ACC112 (cell line): ENCODE data around the gene COPS6.

ENCODE experiments used
- H2AFZ ChIP-seq: fragments of 200-600 bp; sonication (generic); one replicate; pipeline ENCODE4 v1.6.0; 2017; ENCODE audit warnings: antibody characterized with exemption, low read length; ENCODE audit not compliant: unreplicated experiment
- H3K27ac ChIP-seq: fragments of 200-600 bp; sonication (generic); 2 replicates; pipeline ENCODE4 v1.5.1; 2014; ENCODE audit warnings: low read depth, mild to moderate bottlenecking, antibody characterized with exemption, low read length, moderate library complexity
- H3K27me3 ChIP-seq: fragments of 200-600 bp; sonication (generic); 2 replicates; pipeline ENCODE4 v1.6.1; 2014; ENCODE audit warnings: mild to moderate bottlenecking, antibody characterized with exemption, low read length, moderate library complexity, mixed read lengths; ENCODE audit not compliant: insufficient read depth
- H3K36me3 ChIP-seq: fragments of 200-600 bp; sonication (generic); 2 replicates; pipeline ENCODE4 v1.6.1; 2016; ENCODE audit warnings: mild to moderate bottlenecking, antibody characterized with exemption, low read length, moderate library complexity, mixed read lengths; ENCODE audit not compliant: insufficient read depth
- H3K4me1 ChIP-seq: fragments of 200-600 bp; sonication (generic); one replicate; pipeline ENCODE4 v1.6.1; 2016; ENCODE audit warnings: low read length, mixed read lengths; ENCODE audit not compliant: insufficient read depth, unreplicated experiment, control insufficient read depth
- H3K4me3 ChIP-seq: fragments of 200-600 bp; sonication (generic); 2 replicates; pipeline ENCODE4 v1.5.1; 2014; ENCODE audit warnings: mild to moderate bottlenecking, low read depth, low read length
- H3K79me2 ChIP-seq: fragments of 200-600 bp; sonication (generic); one replicate; pipeline ENCODE4 v1.6.0; 2016; ENCODE audit warnings: low read length; ENCODE audit not compliant: control insufficient read depth, unreplicated experiment, insufficient read depth

COPS6 gene

GRCh38 chr7:100105534-100105933 is 16.8 kb downstream of the COPS6 start:
- Histone ChIP-seq H3K36me3 (no peaks in the 10 kb centered on the region), H2AFZ (no peak overlapping the region), H3K27me3 (no peaks in the 10 kb centered on the region), H3K4me3 (no peak overlapping the region), H3K27ac (no peak overlapping the region), H3K4me1 (no peaks in the 10 kb centered on the region), H3K79me2 (peaks cover 4% of the 10 kb centered on the region)

DNA sequence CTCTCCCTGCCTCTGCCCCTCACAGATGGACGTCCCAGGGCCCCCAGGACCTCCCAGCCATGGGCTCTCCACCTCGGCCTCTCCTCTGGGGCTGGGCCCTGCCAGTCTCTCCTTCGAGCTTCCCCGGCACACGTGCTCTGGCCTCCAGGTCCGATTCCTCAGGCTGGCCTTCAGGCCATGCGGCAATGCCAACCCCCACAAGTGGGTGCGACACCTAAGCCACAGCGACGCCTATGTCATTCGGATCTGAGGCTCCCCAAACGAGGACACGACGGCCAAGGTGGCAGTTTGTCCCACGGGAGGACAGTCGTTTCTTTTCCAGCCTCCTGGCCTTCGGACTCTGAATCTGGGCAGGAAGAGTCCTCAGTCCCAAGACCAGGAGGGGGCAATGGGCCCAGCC is 17.9 kb downstream of the COPS6 start:
- H3K79me2 ChIP-seq: no peaks in the 10 kb centered on the region
- no peaks in the 10 kb centered on the region for H3K27me3 ChIP-seq
- no peaks in the 10 kb centered on the region for H3K4me1 ChIP-seq
- no peak overlapping the region for H3K27ac ChIP-seq
- no peak overlapping the region for H2AFZ ChIP-seq
- peaks cover 3% of the 10 kb centered on the region; the same call in 1 of the 2 replicates for H3K36me3 ChIP-seq
- no peak overlapping the region for H3K4me3 ChIP-seq

DNA sequence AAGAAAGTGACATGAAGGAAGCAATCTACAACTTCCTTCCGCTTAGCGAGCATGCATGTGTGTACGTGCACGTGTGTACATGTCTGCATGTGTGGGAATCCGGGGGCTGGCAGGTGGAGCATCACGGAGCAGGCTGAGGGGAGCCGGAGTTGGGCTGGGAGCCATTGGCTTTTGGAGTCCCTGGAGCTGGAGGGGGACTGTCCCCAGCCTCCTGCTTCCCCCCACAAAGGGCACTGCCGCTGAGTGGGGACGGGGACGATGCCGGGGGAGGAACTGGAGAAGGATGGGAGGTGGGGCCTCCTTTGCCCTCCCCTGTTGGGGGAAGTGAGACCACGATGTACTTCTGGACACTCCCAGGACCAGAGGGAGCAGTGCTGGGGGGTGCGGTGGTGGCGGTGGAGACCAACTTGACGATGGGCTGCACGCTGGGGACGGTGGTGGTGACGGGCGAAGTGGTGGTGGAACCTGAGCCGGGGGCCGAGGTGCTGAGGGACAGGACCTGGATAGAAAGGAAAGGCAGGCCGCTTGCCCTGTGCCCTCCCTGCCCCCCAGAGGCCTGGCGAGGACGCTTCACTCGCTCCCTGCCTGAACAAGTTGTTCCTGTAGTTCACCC is 18.5 kb downstream of the COPS6 start:
- Histone ChIP-seq H3K4me3 (no peak overlapping the region), H3K79me2 (no peaks in the 10 kb centered on the region), H3K4me1 (no peaks in the 10 kb centered on the region), H3K27me3 (no peaks in the 10 kb centered on the region), H3K27ac (no peak overlapping the region), H2AFZ (no peak overlapping the region), H3K36me3 (peaks cover 3% of the 10 kb centered on the region; the same call in 1 of the 2 replicates)

DNA sequence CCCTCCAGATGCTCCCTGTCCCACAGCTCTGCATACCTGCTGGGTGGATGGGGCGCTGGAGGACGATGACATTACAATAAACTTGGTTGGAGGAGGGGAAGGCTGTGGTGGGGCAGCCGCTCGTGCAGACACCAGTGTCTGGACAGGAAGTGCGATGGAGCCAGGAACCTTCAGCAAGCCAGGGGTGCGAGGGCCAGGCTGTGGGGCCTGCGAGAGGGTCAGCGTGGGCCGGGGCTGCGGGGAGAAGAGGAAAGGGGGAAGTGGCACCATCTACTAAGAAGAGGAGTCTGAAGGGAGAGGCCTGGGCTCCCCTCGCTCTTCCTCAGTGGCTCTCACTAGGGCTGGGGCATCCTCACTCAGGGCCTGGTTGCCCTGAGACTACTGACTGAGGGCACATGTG is 19.1 kb downstream of the COPS6 start:
- Histone ChIP-seq H3K27me3 (no peaks in the 10 kb centered on the region), H3K79me2 (no peaks in the 10 kb centered on the region), H3K4me3 (no peak overlapping the region), H3K4me1 (no peaks in the 10 kb centered on the region), H2AFZ (no peak overlapping the region), H3K36me3 (peaks cover 3% of the 10 kb centered on the region; the same call in 1 of the 2 replicates), H3K27ac (no peak overlapping the region)

GRCh38 chr7:100109521-100110163 is 20.9 kb downstream of the COPS6 start:
- Histone ChIP-seq H3K27ac (no peak overlapping the region), H3K4me3 (no peak overlapping the region), H3K36me3 (peaks cover 3% of the 10 kb centered on the region; the same call in 1 of the 2 replicates), H3K27me3 (no peaks in the 10 kb centered on the region), H2AFZ (no peak overlapping the region), H3K79me2 (no peaks in the 10 kb centered on the region), H3K4me1 (no peaks in the 10 kb centered on the region)

DNA sequence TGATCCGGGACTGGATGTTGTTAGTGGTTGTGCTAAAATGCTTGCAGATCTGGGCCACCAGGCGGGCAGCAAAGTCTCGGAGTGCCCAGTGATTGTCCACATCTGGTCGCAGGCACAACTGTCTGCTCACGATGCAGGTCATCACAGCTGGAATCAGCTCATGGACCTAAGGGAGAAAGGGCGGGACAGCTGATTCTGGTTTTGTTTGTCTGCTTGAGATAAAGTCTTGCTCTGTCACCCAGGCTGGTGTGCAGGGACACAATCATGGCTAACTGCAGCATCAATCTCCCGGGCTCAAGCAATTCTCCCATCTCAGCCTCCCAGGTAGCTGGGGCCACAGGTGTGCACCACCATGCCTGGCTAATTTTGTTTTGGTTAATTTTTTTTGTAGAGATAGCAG is 22.4 kb downstream of the COPS6 start:
- Histone ChIP-seq H3K27ac (no peak overlapping the region), H3K4me1 (no peaks in the 10 kb centered on the region), H3K36me3 (peaks cover 3% of the 10 kb centered on the region; the same call in 1 of the 2 replicates), H3K27me3 (no peaks in the 10 kb centered on the region), H3K79me2 (no peaks in the 10 kb centered on the region), H2AFZ (no peak overlapping the region), H3K4me3 (no peak overlapping the region)

DNA sequence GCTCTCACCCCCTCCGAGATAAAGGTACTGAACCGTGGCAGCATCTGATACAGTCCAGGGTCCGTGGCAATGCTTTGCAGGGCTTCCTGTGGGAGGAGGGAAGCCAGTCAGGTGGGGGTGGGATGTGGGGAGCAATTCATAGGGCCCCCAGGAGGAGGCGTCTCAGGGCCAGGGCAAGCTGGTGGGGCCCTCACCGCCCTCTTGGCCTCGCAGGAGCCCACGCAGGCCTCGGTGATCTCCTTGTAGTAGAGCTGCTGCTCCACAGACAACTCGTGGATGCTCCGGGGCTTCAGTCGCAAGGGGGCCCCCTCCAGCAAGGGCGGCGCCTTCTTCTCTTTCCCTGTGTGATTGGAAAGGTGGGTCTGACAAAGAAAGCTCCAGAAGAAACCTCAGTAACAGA is 23.1 kb downstream of the COPS6 start:
- peaks cover 3% of the 10 kb centered on the region; the same call in 1 of the 2 replicates for H3K36me3 ChIP-seq
- no peaks in the 10 kb centered on the region for H3K27me3 ChIP-seq
- H3K27ac ChIP-seq: no peak overlapping the region
- no peaks in the 10 kb centered on the region for H3K79me2 ChIP-seq
- H3K4me1 ChIP-seq: no peaks in the 10 kb centered on the region
- H2AFZ ChIP-seq: no peak overlapping the region
- H3K4me3 ChIP-seq: no peak overlapping the region

DNA sequence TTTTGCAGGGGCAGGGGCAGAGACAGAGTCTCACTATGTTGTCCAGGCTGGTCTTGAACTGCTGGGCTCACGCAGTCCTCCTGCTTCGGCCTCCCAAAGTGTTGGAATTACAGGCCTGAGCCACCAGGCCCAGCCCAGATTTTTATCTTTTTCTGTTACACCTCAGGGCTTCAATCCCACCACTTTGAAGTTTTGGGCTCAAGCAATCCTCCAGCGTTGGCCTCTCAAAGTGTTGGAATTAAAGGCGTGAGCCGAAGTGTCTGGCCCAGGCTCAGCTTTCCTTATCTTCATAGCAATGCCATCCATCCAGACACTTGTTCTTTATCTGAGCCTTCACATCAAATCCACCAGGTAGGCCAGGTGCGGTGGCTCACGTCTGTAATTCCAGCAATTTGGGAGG is 26.3 kb downstream of the COPS6 start:
- Histone ChIP-seq H2AFZ (no peak overlapping the region), H3K4me1 (no peaks in the 10 kb centered on the region), H3K36me3 (peaks cover 3% of the 10 kb centered on the region; the same call in 1 of the 2 replicates), H3K27ac (no peak overlapping the region), H3K4me3 (no peak overlapping the region), H3K27me3 (no peaks in the 10 kb centered on the region), H3K79me2 (peaks cover 8% of the 10 kb centered on the region)

DNA sequence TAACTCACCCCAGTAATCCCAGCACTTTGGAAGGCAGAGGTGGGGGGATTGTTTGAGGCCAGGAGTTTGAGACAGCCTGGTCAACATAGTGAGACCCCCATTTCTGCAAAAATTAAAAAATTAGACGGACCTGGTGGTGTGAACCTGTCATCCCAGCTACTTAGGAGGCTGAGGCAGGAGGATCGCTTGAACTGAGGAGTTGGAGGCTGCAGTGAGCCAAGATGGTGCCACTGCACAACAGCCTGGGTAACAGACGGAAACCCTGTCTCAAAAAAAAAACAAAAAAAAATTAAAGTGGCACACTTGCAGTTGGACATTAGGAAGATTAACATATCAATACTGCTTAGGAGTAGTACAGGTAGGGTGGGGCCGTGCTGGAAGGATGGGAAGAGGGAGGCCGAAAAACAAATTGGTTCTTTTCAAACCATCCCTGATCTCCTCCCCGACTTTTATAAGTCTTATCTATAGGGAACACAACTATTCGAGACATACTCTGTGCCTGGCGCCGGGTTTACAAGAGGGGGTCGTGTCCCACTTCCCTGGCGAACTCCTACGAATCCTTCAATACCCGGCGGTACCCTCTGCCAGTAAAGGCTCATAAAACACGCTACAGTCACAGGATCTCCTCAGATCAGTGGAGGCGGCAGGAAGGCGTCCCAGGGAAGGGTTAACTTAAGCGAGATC is 29.8 kb downstream of the COPS6 start:
- H2AFZ ChIP-seq: peak overlapping the region; percentile 41
- peaks cover 10% of the 10 kb centered on the region for H3K79me2 ChIP-seq
- no peak overlapping the region for H3K27ac ChIP-seq
- H3K4me1 ChIP-seq: peaks cover 6% of the 10 kb centered on the region
- H3K4me3 ChIP-seq: peak overlapping the region; percentile 89
- no peaks in the 10 kb centered on the region for H3K36me3 ChIP-seq
- H3K27me3 ChIP-seq: no peaks in the 10 kb centered on the region

DNA sequence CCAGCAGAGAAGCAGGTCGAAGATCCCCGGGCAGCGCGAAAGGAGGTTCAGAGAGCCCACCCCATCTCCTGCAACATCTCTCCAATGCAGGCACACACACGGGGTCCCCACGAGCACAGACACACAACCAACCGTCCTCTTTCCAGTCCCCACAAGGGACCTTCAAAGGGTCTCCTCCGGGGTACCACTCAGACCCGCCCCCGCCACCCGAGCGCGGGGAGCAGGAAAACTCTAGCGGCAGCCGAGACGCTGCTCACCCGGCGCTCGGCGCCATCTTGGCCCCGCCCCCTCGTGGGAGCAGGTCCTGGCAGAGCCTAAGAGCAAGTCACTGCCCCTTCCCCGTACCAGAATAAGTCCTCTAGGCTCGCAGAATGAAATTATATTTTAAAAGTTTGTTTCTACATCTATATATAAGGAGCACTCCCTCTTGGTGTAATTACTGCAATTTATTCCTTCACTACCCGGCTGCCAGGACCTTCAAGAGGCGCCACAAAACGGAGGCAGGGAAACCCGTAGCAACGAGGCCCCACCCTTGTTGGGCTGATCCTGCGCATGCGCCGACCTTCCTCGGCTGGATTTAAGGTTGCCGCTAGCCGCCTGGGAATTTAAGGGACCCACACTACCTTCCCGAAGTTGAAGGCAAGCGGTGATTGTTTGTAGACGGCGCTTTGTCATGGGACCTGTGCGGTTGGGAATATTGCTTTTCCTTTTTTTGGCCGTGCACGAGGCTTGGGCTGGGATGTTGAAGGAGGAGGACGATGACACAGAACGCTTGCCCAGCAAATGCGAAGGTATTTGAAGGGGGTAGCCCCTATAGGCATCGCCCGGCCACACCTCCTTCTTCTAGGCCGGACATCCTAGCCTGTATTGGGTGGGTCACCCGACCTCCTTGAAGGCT is 30.6 kb downstream of the COPS6 start, which contains the start of the genes CNPY4 and TAF6:
TSS of gene CNPY4 (plus strand) at position 563 of the 898 bp plus-strand sequence. CDS start at position 674, 111 bp downstream.
TSS of gene TAF6 (minus strand) at position 287 of the 898 bp plus-strand sequence. CDS start 5,149 bp downstream, outside the sequence.
- peak within 1 kb of the TSS; percentile 81 for H3K27ac ChIP-seq
- peak within 1 kb of the TSS; percentile 89 for H3K4me3 ChIP-seq
- H3K36me3 ChIP-seq: no peaks in the 10 kb centered on the region
- H3K27me3 ChIP-seq: no peaks in the 10 kb centered on the region
- H2AFZ ChIP-seq: peak within 1 kb of the TSS; percentile 83
- H3K79me2 ChIP-seq: peaks cover 10% of the 10 kb centered on the region
- peaks cover 6% of the 10 kb centered on the region for H3K4me1 ChIP-seq
